ENCODE data around the gene CREB3L4.

CREB3L4 gene

DNA sequence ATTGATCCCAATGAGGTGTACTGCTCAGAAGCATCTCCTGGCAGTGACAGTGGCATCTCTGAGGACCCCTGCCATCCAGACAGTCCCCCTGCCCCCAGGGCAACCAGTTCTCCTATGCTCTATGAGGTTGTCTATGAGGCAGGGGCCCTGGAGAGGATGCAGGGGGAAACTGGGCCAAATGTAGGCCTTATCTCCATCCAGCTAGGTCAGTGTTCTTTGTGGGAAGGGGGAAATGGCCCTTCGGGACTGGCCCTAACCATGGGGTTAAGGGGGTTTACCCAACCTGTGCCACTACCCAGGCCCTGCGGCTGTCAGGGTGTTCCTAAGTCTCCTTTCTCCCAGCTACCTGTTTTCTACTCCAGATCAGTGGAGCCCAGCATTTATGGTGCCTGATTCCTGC lies 1.3 kb downstream of the CREB3L4 start:
- ChIA-PET POLR2A (interaction anchor here (3.4 to 5.2 kb wide), 2 partner anchors 8 to 22 kb away, joined by 50 to 137 read pairs; partner anchors contain the start of genes JTB and RPS27), CTCF (interaction anchor here (0.5 to 3.1 kb wide), 5 partner anchors 8 to 612 kb away, joined by 3 to 19 read pairs (median 5); partner anchors contain the start of genes JTB and RAB13)
- Histone ChIP-seq H3K36me3 (ENCODE audit: control insufficient read depth in 2 of 2, insufficient read depth in 1 of 2, low read length in 2 of 2) (peaks cover 0 to 20% of the 10 kb centered on the region in 2 experiments; a peak in 2 of 3 replicates), H3K4me1 (ENCODE audit: control insufficient read depth, insufficient read depth, low read length) (no peaks in the 10 kb centered on the region; the same call in 1 of the 2 replicates), H3K4me3 (ENCODE audit: low read depth, low read length) (no peak overlapping the region), H3K9me3 (ENCODE audit: control insufficient read depth, insufficient read depth, low read depth, low read length) (no peaks in the 10 kb centered on the region), H3K27ac (ENCODE audit: extremely low read depth, low read depth, low read length) (no peak overlapping the region)
- TF ChIP-seq ZNF621 (tag by site-specific recombination; IDR thresholded peaks at IDR 0.05) (no peak), ZNF2 (tag by site-specific recombination; IDR thresholded peaks at IDR 0.05) (no peak)

DNA sequence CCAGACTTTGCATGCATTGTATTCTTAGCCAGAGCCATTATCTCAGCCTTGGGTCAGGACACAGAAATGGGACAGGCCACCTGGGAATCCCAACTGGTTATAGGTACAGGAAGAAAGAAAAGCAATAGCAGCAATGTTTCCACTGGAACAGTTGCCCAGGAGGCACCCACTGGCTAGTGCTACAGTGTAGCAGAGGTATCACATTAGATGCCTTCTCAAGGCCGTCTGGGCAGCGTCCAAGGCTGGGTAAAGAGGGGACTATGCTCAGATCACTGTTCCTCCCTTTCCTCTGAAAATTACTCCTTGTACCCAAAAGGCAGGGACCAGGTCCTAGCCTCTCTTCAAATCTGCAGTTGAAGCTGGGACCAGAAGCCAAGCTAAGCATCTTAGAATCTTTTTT lies 2.6 kb downstream of the CREB3L4 start:
- no peak overlapping the region for H3K27ac ChIP-seq (ENCODE audit: extremely low read depth, low read depth, low read length)

DNA sequence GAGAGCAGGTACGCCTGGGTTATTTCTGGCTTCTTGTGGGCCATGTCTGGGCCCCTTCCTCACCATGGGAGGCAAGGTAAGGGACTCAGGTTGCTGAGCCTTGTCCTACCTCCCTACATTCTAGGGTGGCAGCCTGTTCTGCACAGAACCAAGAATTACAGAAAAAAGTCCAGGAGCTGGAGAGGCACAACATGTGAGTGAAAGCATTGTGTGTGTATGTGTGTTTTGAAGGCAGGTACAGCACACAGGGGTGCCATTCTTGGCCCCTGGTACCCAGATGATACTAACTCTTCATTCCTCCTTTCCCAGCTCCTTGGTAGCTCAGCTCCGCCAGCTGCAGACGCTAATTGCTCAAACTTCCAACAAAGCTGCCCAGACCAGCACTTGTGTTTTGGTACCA lies 5.4 kb downstream of the CREB3L4 start:
- ChIA-PET POLR2A (interaction anchor here (1.5 to 1.8 kb wide), 3 partner anchors 10 to 17 kb away, joined by 5 to 9 read pairs (median 7); partner anchors contain the start of genes CRTC2, RPS27 and SLC39A1), CTCF (interaction anchor here (0.6 to 4.1 kb wide), 3 partner anchors 13 to 27 kb away, joined by 3 to 25 read pairs (median 8); partner anchors contain the start of genes DENND4B and RAB13)
- Histone ChIP-seq H3K27ac (ENCODE audit: extremely low read depth, low read depth, low read length) (no peak overlapping the region), H3K4me1 (ENCODE audit: control insufficient read depth, insufficient read depth, low read length) (no peaks in the 10 kb centered on the region), H3K4me3 (ENCODE audit: low read depth, low read length) (no peak overlapping the region), H3K9me3 (ENCODE audit: control insufficient read depth, insufficient read depth, low read depth, low read length) (no peaks in the 10 kb centered on the region), H3K36me3 (ENCODE audit: control insufficient read depth in 2 of 2, insufficient read depth in 1 of 2, low read length in 2 of 2) (peaks cover 11 to 45% of the 10 kb centered on the region in 2 experiments)
- TF ChIP-seq ZNF600 (tag by site-specific recombination; IDR thresholded peaks at IDR 0.05) (0 out of 2 replicates have a peak, but pooled peaks have one; percentile 45), ZBTB17 (tag by site-specific recombination; IDR thresholded peaks at IDR 0.05) (no peak)

More for the DNA sequence above, 2.6 kb downstream of the CREB3L4 start:
- POLR2A ChIA-PET = interaction anchor here (0.6 to 5.2 kb wide), 2 partner anchors 7 to 149 kb away, joined by 3 to 137 read pairs; partner anchors contain the start of gene JTB
- CTCF ChIA-PET = no interaction called here
- Histone ChIP-seq H3K4me3 (ENCODE audit: low read depth, low read length) (no peak overlapping the region), H3K36me3 (ENCODE audit: control insufficient read depth in 2 of 2, insufficient read depth in 1 of 2, low read length in 2 of 2) (peaks cover 11 to 34% of the 10 kb centered on the region in 2 experiments), H3K9me3 (ENCODE audit: control insufficient read depth, insufficient read depth, low read depth, low read length) (no peaks in the 10 kb centered on the region), H3K4me1 (ENCODE audit: control insufficient read depth, insufficient read depth, low read length) (no peaks in the 10 kb centered on the region)
- TF ChIP-seq, protein P1, sequence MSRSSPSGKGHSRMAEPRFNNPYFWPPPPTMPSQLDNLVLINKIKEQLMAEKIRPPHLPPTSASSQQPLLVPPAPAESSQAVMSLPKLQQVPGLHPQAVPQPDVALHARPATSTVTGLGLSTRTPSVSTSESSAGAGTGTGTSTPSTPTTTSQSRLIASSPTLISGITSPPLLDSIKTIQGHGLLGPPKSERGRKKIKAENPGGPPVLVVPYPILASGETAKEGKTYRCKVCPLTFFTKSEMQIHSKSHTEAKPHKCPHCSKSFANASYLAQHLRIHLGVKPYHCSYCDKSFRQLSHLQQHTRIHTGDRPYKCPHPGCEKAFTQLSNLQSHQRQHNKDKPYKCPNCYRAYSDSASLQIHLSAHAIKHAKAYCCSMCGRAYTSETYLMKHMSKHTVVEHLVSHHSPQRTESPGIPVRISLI (tag by site-specific recombination; IDR thresholded peaks at IDR 0.05) = peak; percentile 46
- no peak for TF ChIP-seq ZBTB20 (tag by site-specific recombination; IDR thresholded peaks at IDR 0.05)

DNA sequence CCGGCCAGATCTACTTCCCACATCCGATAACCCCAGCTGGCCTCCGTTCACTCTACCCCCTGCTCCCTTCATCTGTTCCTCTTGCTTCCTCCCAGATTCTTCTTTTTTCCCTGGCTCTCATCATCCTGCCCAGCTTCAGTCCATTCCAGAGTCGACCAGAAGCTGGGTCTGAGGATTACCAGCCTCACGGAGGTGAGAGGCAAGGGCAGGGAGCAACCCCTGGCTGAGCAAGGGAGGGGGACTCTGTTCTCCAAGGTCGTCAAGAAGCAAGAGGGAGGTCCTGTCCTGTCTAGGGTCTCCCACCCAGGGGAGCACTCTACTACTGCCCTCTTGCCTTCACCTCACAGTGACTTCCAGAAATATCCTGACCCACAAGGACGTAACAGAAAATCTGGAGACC lies 5.8 kb downstream of the CREB3L4 start:
- Histone ChIP-seq H3K4me3 (ENCODE audit: low read depth, low read length) (no peak overlapping the region), H3K4me1 (ENCODE audit: control insufficient read depth, insufficient read depth, low read length) (no peaks in the 10 kb centered on the region), H3K36me3 (ENCODE audit: control insufficient read depth in 2 of 2, insufficient read depth in 1 of 2, low read length in 2 of 2) (peaks cover 11 to 45% of the 10 kb centered on the region in 2 experiments), H3K27ac (ENCODE audit: extremely low read depth, low read depth, low read length) (no peak overlapping the region), H3K9me3 (ENCODE audit: control insufficient read depth, insufficient read depth, low read depth, low read length) (no peaks in the 10 kb centered on the region)
- TF ChIP-seq ZNF174 (tag by site-specific recombination; IDR thresholded peaks at IDR 0.05) (no peak), ZBTB21 (tag by site-specific recombination; IDR thresholded peaks at IDR 0.05) (no peak), ZSCAN30 (tag by site-specific recombination; IDR thresholded peaks at IDR 0.05) (no peak)
- TF ChIP-seq, protein P2, sequence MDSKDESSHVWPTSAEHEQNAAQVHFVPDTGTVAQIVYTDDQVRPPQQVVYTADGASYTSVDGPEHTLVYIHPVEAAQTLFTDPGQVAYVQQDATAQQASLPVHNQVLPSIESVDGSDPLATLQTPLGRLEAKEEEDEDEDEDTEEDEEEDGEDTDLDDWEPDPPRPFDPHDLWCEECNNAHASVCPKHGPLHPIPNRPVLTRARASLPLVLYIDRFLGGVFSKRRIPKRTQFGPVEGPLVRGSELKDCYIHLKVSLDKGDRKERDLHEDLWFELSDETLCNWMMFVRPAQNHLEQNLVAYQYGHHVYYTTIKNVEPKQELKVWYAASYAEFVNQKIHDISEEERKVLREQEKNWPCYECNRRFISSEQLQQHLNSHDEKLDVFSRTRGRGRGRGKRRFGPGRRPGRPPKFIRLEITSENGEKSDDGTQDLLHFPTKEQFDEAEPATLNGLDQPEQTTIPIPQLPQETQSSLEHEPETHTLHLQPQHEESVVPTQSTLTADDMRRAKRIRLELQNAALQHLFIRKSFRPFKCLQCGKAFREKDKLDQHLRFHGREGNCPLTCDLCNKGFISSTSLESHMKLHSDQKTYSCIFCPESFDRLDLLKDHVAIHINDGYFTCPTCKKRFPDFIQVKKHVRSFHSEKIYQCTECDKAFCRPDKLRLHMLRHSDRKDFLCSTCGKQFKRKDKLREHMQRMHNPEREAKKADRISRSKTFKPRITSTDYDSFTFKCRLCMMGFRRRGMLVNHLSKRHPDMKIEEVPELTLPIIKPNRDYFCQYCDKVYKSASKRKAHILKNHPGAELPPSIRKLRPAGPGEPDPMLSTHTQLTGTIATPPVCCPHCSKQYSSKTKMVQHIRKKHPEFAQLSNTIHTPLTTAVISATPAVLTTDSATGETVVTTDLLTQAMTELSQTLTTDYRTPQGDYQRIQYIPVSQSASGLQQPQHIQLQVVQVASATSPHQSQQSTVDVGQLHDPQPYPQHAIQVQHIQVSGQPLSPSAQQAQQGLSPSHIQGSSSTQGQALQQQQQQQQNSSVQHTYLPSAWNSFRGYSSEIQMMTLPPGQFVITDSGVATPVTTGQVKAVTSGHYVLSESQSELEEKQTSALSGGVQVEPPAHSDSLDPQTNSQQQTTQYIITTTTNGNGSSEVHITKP (tag by site-specific recombination; IDR thresholded peaks at IDR 0.05) = 0 out of 2 replicates have a peak, but pooled peaks have one; percentile 50
- TF ChIP-seq, protein P3, sequence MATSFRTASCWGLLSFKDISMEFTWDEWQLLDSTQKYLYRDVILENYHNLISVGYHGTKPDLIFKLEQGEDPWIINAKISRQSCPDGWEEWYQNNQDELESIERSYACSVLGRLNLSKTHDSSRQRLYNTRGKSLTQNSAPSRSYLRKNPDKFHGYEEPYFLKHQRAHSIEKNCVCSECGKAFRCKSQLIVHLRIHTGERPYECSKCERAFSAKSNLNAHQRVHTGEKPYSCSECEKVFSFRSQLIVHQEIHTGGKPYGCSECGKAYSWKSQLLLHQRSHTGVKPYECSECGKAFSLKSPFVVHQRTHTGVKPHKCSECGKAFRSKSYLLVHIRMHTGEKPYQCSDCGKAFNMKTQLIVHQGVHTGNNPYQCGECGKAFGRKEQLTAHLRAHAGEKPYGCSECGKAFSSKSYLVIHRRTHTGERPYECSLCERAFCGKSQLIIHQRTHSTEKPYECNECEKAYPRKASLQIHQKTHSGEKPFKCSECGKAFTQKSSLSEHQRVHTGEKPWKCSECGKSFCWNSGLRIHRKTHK (tag by site-specific recombination; IDR thresholded peaks at IDR 0.05) = no peak
- TF ChIP-seq, protein P4, sequence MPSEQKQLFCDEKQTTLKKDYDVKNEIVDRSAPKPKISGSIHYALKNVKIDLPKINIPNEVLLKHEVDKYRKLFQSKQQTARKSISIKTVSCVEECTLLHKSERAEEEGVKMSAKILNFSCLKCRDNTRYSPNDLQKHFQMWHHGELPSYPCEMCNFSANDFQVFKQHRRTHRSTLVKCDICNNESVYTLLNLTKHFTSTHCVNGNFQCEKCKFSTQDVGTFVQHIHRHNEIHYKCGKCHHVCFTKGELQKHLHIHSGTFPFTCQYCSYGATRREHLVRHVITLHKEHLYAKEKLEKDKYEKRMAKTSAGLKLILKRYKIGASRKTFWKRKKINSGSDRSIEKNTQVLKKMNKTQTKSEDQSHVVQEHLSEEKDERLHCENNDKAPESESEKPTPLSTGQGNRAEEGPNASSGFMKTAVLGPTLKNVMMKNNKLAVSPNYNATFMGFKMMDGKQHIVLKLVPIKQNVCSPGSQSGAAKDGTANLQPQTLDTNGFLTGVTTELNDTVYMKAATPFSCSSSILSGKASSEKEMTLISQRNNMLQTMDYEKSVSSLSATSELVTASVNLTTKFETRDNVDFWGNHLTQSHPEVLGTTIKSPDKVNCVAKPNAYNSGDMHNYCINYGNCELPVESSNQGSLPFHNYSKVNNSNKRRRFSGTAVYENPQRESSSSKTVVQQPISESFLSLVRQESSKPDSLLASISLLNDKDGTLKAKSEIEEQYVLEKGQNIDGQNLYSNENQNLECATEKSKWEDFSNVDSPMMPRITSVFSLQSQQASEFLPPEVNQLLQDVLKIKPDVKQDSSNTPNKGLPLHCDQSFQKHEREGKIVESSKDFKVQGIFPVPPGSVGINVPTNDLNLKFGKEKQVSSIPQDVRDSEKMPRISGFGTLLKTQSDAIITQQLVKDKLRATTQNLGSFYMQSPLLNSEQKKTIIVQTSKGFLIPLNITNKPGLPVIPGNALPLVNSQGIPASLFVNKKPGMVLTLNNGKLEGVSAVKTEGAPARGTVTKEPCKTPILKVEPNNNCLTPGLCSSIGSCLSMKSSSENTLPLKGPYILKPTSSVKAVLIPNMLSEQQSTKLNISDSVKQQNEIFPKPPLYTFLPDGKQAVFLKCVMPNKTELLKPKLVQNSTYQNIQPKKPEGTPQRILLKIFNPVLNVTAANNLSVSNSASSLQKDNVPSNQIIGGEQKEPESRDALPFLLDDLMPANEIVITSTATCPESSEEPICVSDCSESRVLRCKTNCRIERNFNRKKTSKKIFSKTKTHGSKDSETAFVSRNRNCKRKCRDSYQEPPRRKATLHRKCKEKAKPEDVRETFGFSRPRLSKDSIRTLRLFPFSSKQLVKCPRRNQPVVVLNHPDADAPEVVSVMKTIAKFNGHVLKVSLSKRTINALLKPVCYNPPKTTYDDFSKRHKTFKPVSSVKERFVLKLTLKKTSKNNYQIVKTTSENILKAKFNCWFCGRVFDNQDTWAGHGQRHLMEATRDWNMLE (tag by site-specific recombination; conservative IDR thresholded peaks at IDR 0.05; ENCODE audit: low read depth) = no peak
- CTCF ChIA-PET = interaction anchor here (0.6 to 4.1 kb wide), 2 partner anchors 13 to 15 kb away, joined by 3 to 25 read pairs; partner anchors contain the start of gene RAB13
- POLR2A ChIA-PET = interaction anchor here (1.5 to 1.8 kb wide), 3 partner anchors 10 to 17 kb away, joined by 5 to 9 read pairs (median 7); partner anchors contain the start of genes CRTC2, RPS27 and SLC39A1

Measured in HEK293 (cell line).